ENCODE data around the gene RBM15B. TPM values are rescaled to one million over a fixed set of nuclear protein-coding genes. Genes with fewer than 3 reads are reported as not detected.

The RBM15B gene
- total RNA-seq, 4 donors from 2014 or later: 23.1 to 34.6 (median 27.4) TPM

- H3K9me3 ChIP-seq: no peaks in the 10 kb centered on the region
Observed at GRCh38 chr3:51434110-51434509, 43.0 kb downstream of the RBM15B start.

GRCh38 chr3:51434746-51435327 is 43.8 kb downstream of the RBM15B start:
- DNase-seq: peak in 1 of 3 donors; percentile 79
- TF ChIP-seq POLR2A (IDR thresholded peaks at IDR 0.05): no peak
- TF ChIP-seq, protein P1, sequence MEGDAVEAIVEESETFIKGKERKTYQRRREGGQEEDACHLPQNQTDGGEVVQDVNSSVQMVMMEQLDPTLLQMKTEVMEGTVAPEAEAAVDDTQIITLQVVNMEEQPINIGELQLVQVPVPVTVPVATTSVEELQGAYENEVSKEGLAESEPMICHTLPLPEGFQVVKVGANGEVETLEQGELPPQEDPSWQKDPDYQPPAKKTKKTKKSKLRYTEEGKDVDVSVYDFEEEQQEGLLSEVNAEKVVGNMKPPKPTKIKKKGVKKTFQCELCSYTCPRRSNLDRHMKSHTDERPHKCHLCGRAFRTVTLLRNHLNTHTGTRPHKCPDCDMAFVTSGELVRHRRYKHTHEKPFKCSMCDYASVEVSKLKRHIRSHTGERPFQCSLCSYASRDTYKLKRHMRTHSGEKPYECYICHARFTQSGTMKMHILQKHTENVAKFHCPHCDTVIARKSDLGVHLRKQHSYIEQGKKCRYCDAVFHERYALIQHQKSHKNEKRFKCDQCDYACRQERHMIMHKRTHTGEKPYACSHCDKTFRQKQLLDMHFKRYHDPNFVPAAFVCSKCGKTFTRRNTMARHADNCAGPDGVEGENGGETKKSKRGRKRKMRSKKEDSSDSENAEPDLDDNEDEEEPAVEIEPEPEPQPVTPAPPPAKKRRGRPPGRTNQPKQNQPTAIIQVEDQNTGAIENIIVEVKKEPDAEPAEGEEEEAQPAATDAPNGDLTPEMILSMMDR (IDR thresholded peaks at IDR 0.05): peak; percentile 10 to 72 (median 64)
- no peak overlapping the region for H3K27ac ChIP-seq
- H3K27me3 ChIP-seq: no peaks in the 10 kb centered on the region
- no peaks in the 10 kb centered on the region for H3K4me1 ChIP-seq
- H3K36me3 ChIP-seq: peaks cover 0 to 55% (median 0%) of the 10 kb centered on the region in 3 donors
- H3K9me3 ChIP-seq: no peaks in the 10 kb centered on the region
- no peak overlapping the region for H3K4me3 ChIP-seq

More at GRCh38 chr3:51434110-51434509, 43.0 kb downstream of the RBM15B start:
- DNase-seq: no peak
- Histone ChIP-seq H3K36me3 (peaks cover 0 to 55% (median 0%) of the 10 kb centered on the region in 3 donors), H3K4me3 (no peak overlapping the region), H3K27ac (no peak overlapping the region), H3K4me1 (no peaks in the 10 kb centered on the region), H3K27me3 (no peaks in the 10 kb centered on the region)
- TF ChIP-seq, protein P1 (IDR thresholded peaks at IDR 0.05): no peak
- TF ChIP-seq POLR2A (IDR thresholded peaks at IDR 0.05): no peak

DNA sequence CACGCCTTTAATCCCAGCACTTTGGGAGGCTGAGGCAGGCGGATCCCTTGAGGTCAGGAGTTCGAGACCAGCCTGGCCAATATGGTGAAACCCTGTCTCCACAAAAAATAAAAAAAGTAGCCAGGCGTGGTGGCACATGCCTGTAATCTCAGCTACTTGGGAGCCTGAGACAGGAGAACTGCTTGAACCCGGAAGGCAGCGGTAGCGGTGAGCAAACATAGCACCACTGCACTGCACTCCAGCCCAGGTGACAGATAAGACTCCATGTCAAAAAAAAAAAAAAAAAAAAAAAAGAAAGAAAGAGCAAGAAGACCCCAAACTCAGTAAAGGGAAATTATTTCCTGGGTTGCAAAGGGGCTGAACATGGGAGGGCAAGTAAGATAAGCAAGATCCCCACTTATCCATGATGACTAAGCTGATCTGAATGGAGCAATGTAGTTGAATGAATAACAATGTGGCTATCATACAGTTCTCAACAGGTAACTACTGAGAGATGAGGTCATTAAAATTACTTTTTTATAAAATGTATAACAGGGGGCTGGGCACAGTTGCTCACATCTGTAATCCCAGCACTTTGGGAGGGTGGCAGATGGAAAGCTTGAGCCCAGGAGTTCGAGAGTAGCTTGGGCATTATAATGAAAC is 46.0 kb downstream of the RBM15B start:
- Histone ChIP-seq H3K36me3 (peaks cover 0 to 58% (median 0%) of the 10 kb centered on the region in 3 donors), H3K4me1 (no peaks in the 10 kb centered on the region), H3K9me3 (no peaks in the 10 kb centered on the region), H3K27me3 (no peaks in the 10 kb centered on the region), H3K4me3 (no peak overlapping the region), H3K27ac (no peak overlapping the region)
- DNase-seq: no peak
- TF ChIP-seq, protein P1 (IDR thresholded peaks at IDR 0.05): no peak
- TF ChIP-seq POLR2A (IDR thresholded peaks at IDR 0.05): no peak

DNA sequence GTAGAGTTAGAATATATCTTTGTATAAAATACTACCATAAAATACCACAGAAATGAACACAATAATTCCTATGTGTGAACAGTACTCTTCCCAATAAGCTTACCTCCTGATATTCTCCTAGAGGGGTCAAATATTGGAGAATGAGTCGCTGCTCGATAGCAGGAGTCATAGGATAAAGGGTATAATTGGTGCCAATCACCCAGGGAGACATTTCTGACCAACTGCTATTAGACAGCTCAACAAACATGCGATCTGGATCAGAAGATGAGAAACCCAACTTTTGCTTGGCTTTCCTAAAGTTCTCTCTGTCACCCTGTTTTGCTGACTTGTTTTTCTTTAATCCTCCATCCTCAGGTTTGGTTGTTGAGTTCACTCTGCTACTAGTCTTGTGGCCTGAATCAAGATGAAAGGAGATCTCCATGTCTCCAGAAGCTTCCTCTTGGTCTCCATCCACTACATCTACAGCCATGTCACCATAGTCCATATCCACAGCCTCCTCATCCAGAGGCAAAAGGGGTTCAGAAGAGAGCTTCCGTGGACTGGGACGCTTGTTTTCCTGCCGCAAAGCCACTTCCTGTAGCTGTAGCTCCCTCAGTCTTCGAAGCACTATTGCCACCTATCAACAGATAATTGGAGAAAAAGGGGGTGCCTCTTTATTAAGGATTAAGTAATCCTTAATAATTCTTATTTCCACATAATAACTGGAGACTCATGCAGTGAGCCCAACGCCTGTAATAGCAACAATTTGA is 50.4 kb downstream of the RBM15B start:
- Histone ChIP-seq H3K4me1 (no peaks in the 10 kb centered on the region), H3K27me3 (no peaks in the 10 kb centered on the region), H3K27ac (no peak overlapping the region), H3K9me3 (no peaks in the 10 kb centered on the region), H3K36me3 (peaks cover 0 to 60% (median 0%) of the 10 kb centered on the region in 3 donors), H3K4me3 (no peak overlapping the region)
- TF ChIP-seq, protein P1 (IDR thresholded peaks at IDR 0.05): no peak
- TF ChIP-seq POLR2A (IDR thresholded peaks at IDR 0.05): no peak
- DNase-seq: no peak

- TF ChIP-seq, protein P1 (IDR thresholded peaks at IDR 0.05): no peak
- TF ChIP-seq POLR2A (IDR thresholded peaks at IDR 0.05): no peak
- no peak for DNase-seq
- Histone ChIP-seq H3K27ac (no peak overlapping the region), H3K9me3 (no peaks in the 10 kb centered on the region), H3K4me3 (no peak overlapping the region), H3K4me1 (no peaks in the 10 kb centered on the region), H3K36me3 (peaks cover 0 to 28% (median 0%) of the 10 kb centered on the region in 3 donors), H3K27me3 (no peaks in the 10 kb centered on the region)
Observed at GRCh38 chr3:51445544-51446280, 54.6 kb downstream of the RBM15B start.
